ENCODE data around the gene TMEM154. TPM values are rescaled to one million over a fixed set of nuclear protein-coding genes. Genes with fewer than 3 reads are reported as not detected.
"Not testable (repeated sequence)": the region's sequence is repeated elsewhere in the genome, so short reads cannot be mapped to it uniquely, and the experiment has no call there.

The TMEM154 gene
- total and polyA plus RNA-seq, 2 donors: 4.1 to 5.5 TPM

- H3K4me1 ChIP-seq (ENCODE audit: control insufficient read depth in 2 of 2, insufficient read depth in 2 of 2, low read length in 2 of 2): peaks cover 15 to 42% of the 10 kb centered on the region in 2 donors
- 90% methylated on average over 4 of the region's 5 CpGs for WGBS
Measured at GRCh38 chr4:152664067-152664378, 15.8 kb downstream of the TMEM154 start.

GRCh38 chr4:152663203-152664066 lies 16.4 kb downstream of the TMEM154 start:
- peak in 1 of 9 donors; percentile 30 for DNase-seq (ENCODE audit: low read depth in 6 of 9, low spot score in 9 of 9)
- Histone ChIP-seq H3K4me3 (ENCODE audit: low read length in 2 of 2) (no peak overlapping the region), H3K36me3 (ENCODE audit: control insufficient read depth in 2 of 2, insufficient read depth in 2 of 2, low read length in 1 of 2) (peaks cover 0 to 3% of the 10 kb centered on the region in 2 donors), H3K9me3 (ENCODE audit: control insufficient read depth in 2 of 2, insufficient read depth in 1 of 2, low read length in 1 of 2) (peaks cover 1 to 2% of the 10 kb centered on the region in 2 donors), H3K4me1 (ENCODE audit: control insufficient read depth in 2 of 2, insufficient read depth in 2 of 2, low read length in 2 of 2) (peaks cover 14 to 38% of the 10 kb centered on the region in 2 donors), H3K27me3 (ENCODE audit: control insufficient read depth in 2 of 2, insufficient read depth in 1 of 2, low read length in 1 of 2) (no peaks in the 10 kb centered on the region), H3K27ac (ENCODE audit: low read depth in 1 of 2, low read length in 1 of 2) (peak overlapping the region; percentile 5 to 52)
- WGBS: 94% methylated on average over 6 of the region's 6 CpGs

More at GRCh38 chr4:152664067-152664378, 15.8 kb downstream of the TMEM154 start:
- DNase-seq (ENCODE audit: low read depth in 6 of 9, low spot score in 9 of 9); H3K4me3 ChIP-seq (ENCODE audit: low read length in 2 of 2); H3K27ac ChIP-seq (ENCODE audit: low read depth in 1 of 2, low read length in 1 of 2); H3K36me3 ChIP-seq (ENCODE audit: control insufficient read depth in 2 of 2, insufficient read depth in 2 of 2, low read length in 1 of 2); H3K27me3 ChIP-seq (ENCODE audit: control insufficient read depth in 2 of 2, insufficient read depth in 1 of 2, low read length in 1 of 2); H3K9me3 ChIP-seq (ENCODE audit: control insufficient read depth in 2 of 2, insufficient read depth in 1 of 2, low read length in 1 of 2): not testable (repeated sequence)

DNA sequence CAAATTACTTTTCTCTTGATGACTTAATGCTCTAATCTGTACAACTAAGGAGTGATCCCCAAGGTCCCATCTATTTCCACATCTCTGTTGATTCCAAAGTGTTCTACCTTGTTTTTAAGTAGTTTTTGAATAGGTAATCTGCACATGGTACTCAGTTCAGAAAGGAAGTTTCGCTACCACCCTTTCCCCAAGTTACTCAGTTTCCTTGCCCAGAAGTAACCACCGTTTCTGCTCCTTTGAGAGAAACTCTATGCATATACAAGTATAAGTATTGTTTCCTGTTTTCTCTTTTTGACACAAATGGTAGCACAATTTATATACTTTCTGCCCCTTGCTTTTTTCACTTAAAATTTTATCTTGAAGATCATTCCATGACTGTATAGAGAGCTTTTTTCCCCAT lies 18.1 kb downstream of the TMEM154 start:
- H3K4me3 ChIP-seq (ENCODE audit: low read length in 2 of 2): no peak overlapping the region
- peaks cover 0 to 2% of the 10 kb centered on the region in 2 donors for H3K36me3 ChIP-seq (ENCODE audit: control insufficient read depth in 2 of 2, insufficient read depth in 2 of 2, low read length in 1 of 2)
- H3K4me1 ChIP-seq (ENCODE audit: control insufficient read depth in 2 of 2, insufficient read depth in 2 of 2, low read length in 2 of 2): peaks cover 3 to 25% of the 10 kb centered on the region in 2 donors
- H3K27ac ChIP-seq (ENCODE audit: low read depth in 1 of 2, low read length in 1 of 2): peak overlapping the region in 1 of 2 donors; percentile 63
- peaks cover 3 to 8% of the 10 kb centered on the region in 2 donors for H3K9me3 ChIP-seq (ENCODE audit: control insufficient read depth in 2 of 2, insufficient read depth in 1 of 2, low read length in 1 of 2)
- H3K27me3 ChIP-seq (ENCODE audit: control insufficient read depth in 2 of 2, insufficient read depth in 1 of 2, low read length in 1 of 2): no peaks in the 10 kb centered on the region
- WGBS: 75% methylated on average over 2 of the region's 2 CpGs
- peak in 1 of 9 donors; percentile 28 for DNase-seq (ENCODE audit: low read depth in 6 of 9, low spot score in 9 of 9)

GRCh38 chr4:152660526-152660925 lies 19.3 kb downstream of the TMEM154 start:
- WGBS: 87% methylated on average over 5 of the region's 5 CpGs
- H3K9me3 ChIP-seq (ENCODE audit: control insufficient read depth in 2 of 2, insufficient read depth in 1 of 2, low read length in 1 of 2): peaks cover 3 to 16% of the 10 kb centered on the region in 2 donors
- H3K27me3 ChIP-seq (ENCODE audit: control insufficient read depth in 2 of 2, insufficient read depth in 1 of 2, low read length in 1 of 2): no peaks in the 10 kb centered on the region
- H3K4me1 ChIP-seq (ENCODE audit: control insufficient read depth in 2 of 2, insufficient read depth in 2 of 2, low read length in 2 of 2): peaks cover 3 to 17% of the 10 kb centered on the region in 2 donors
- H3K27ac ChIP-seq (ENCODE audit: low read depth in 1 of 2, low read length in 1 of 2): no peak overlapping the region
- no peak for DNase-seq (ENCODE audit: low read depth in 6 of 9, low spot score in 9 of 9)
- H3K36me3 ChIP-seq (ENCODE audit: control insufficient read depth in 2 of 2, insufficient read depth in 2 of 2, low read length in 1 of 2): no peaks in the 10 kb centered on the region
- H3K4me3 ChIP-seq (ENCODE audit: low read length in 2 of 2): no peak overlapping the region

- 65% methylated on average over 4 of the region's 4 CpGs for WGBS
- no peaks in the 10 kb centered on the region for H3K27me3 ChIP-seq (ENCODE audit: control insufficient read depth in 2 of 2, insufficient read depth in 1 of 2, low read length in 1 of 2)
- DNase-seq (ENCODE audit: low read depth in 6 of 9, low spot score in 9 of 9): no peak
- H3K27ac ChIP-seq (ENCODE audit: low read depth in 1 of 2, low read length in 1 of 2): no peak overlapping the region
- no peak overlapping the region for H3K4me3 ChIP-seq (ENCODE audit: low read length in 2 of 2)
- H3K4me1 ChIP-seq (ENCODE audit: control insufficient read depth in 2 of 2, insufficient read depth in 2 of 2, low read length in 2 of 2): peaks cover 3 to 17% of the 10 kb centered on the region in 2 donors
- peaks cover 3 to 20% of the 10 kb centered on the region in 2 donors for H3K9me3 ChIP-seq (ENCODE audit: control insufficient read depth in 2 of 2, insufficient read depth in 1 of 2, low read length in 1 of 2)
- no peaks in the 10 kb centered on the region for H3K36me3 ChIP-seq (ENCODE audit: control insufficient read depth in 2 of 2, insufficient read depth in 2 of 2, low read length in 1 of 2)
Measured at GRCh38 chr4:152659806-152660205, 20.0 kb downstream of the TMEM154 start.

GRCh38 chr4:152657657-152658056 lies 22.1 kb downstream of the TMEM154 start:
- Histone ChIP-seq H3K4me3 (ENCODE audit: low read length in 2 of 2) (no peak overlapping the region), H3K9me3 (ENCODE audit: control insufficient read depth in 2 of 2, insufficient read depth in 1 of 2, low read length in 1 of 2) (peaks cover 3 to 20% of the 10 kb centered on the region in 2 donors), H3K4me1 (ENCODE audit: control insufficient read depth in 2 of 2, insufficient read depth in 2 of 2, low read length in 2 of 2) (peaks cover under 1 to 8% of the 10 kb centered on the region in 2 donors), H3K27me3 (ENCODE audit: control insufficient read depth in 2 of 2, insufficient read depth in 1 of 2, low read length in 1 of 2) (no peaks in the 10 kb centered on the region), H3K36me3 (ENCODE audit: control insufficient read depth in 2 of 2, insufficient read depth in 2 of 2, low read length in 1 of 2) (no peaks in the 10 kb centered on the region), H3K27ac (ENCODE audit: low read depth in 1 of 2, low read length in 1 of 2) (no peak overlapping the region)
- 98% methylated on average over 2 of the region's 2 CpGs for WGBS
- DNase-seq (ENCODE audit: low read depth in 6 of 9, low spot score in 9 of 9): no peak

DNA sequence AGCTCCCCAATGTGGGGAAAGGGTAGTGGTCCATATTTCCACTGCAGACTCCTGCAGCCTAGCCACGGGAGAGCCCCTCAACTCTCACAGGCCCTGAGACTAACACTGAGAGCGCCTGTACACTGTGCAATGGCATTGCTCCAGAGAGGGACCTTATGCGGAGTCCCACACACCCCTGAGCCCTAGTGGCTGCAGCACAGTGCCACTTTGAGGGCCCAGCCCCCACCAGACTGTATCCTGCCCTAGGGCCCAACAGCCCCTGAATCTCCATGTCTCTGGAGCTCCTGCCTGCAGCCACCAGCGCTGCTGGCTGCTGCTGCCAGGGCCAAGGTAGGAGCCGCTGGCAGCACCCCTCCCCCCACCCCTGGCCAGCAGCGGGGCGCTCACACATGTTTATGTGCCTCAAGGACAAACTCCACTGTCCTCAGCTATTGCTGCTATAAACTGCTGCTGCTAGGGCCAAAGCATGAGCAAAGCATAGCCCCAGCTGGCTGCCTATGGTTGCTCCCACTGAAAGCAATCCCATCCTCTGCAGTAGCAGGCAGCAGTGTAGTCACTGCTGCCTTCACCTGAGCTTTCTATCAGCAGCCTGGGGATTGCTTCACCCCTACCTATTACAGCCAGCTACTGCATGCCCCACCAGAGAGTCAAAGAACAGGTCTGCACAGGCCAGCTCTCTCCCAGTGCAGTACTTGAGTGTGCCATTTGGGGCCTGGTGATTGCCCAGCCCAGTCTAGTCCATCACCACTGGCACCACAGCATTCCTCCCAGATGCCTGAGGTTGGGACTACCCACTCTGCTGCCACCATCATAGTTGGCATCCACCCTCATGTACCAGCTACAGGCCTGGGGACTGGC lies 24.3 kb downstream of the TMEM154 start:
- WGBS: 98% methylated on average over 7 of the region's 7 CpGs
- no peak for DNase-seq (ENCODE audit: low read depth in 6 of 9, low spot score in 9 of 9)
- no peaks in the 10 kb centered on the region for H3K36me3 ChIP-seq (ENCODE audit: control insufficient read depth in 2 of 2, insufficient read depth in 2 of 2, low read length in 1 of 2)
- no peak overlapping the region for H3K27ac ChIP-seq (ENCODE audit: low read depth in 1 of 2, low read length in 1 of 2)
- H3K9me3 ChIP-seq (ENCODE audit: control insufficient read depth in 2 of 2, insufficient read depth in 1 of 2, low read length in 1 of 2): peaks cover 3 to 20% of the 10 kb centered on the region in 2 donors
- H3K27me3 ChIP-seq (ENCODE audit: control insufficient read depth in 2 of 2, insufficient read depth in 1 of 2, low read length in 1 of 2): no peaks in the 10 kb centered on the region
- no peaks in the 10 kb centered on the region for H3K4me1 ChIP-seq (ENCODE audit: control insufficient read depth in 2 of 2, insufficient read depth in 2 of 2, low read length in 2 of 2)
- no peak overlapping the region for H3K4me3 ChIP-seq (ENCODE audit: low read length in 2 of 2)

DNA sequence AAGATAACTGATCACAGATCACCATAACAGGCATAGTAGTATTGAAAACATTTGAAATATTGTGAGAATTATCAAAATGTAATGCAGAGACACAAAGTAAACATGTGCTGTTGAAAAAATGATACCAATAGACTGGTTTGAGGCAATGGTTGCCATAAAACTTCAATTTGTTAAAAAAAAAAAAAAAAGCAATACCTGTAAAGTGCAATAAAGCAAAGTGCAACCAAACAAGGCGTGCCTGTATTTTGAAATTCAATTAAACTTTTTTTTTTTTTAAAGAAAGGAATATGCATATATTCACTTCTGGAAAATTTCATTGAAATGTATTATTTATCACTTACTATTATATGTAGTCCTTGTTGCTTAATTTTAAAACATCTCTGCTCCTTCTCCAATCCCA lies 27.7 kb downstream of the TMEM154 start:
- H3K36me3 ChIP-seq (ENCODE audit: control insufficient read depth in 2 of 2, insufficient read depth in 2 of 2, low read length in 1 of 2): no peaks in the 10 kb centered on the region
- no peaks in the 10 kb centered on the region for H3K27me3 ChIP-seq (ENCODE audit: control insufficient read depth in 2 of 2, insufficient read depth in 1 of 2, low read length in 1 of 2)
- no peaks in the 10 kb centered on the region for H3K4me1 ChIP-seq (ENCODE audit: control insufficient read depth in 2 of 2, insufficient read depth in 2 of 2, low read length in 2 of 2)
- H3K4me3 ChIP-seq (ENCODE audit: low read length in 2 of 2): no peak overlapping the region
- peaks cover under 1 to 13% of the 10 kb centered on the region in 2 donors for H3K9me3 ChIP-seq (ENCODE audit: control insufficient read depth in 2 of 2, insufficient read depth in 1 of 2, low read length in 1 of 2)
- WGBS: 100% methylated on average over 1 of the region's 1 CpG
- DNase-seq (ENCODE audit: low read depth in 6 of 9, low spot score in 9 of 9): no peak
- H3K27ac ChIP-seq (ENCODE audit: low read depth in 1 of 2, low read length in 1 of 2): no peak overlapping the region

All from thymus (tissue), 11 donors.